ENCODE data around the gene ATRNL1. TPM values are rescaled to one million over a fixed set of nuclear protein-coding genes. Genes with fewer than 3 reads are reported as not detected.

Gene ATRNL1
- polyA plus RNA-seq, 4 donors: 0.78 to 1.1 TPM; not detected in 2

GRCh38 chr10:115949282-115949844 is 856.2 kb downstream of the ATRNL1 start:
- Histone ChIP-seq H3K36me3 (ENCODE audit: control insufficient read depth in 3 of 3, insufficient read depth in 2 of 3, low read depth in 1 of 3, low read length in 3 of 3) (no peaks in the 10 kb centered on the region), H3K4me1 (ENCODE audit: control insufficient read depth in 3 of 3, insufficient read depth in 2 of 3, low read depth in 1 of 3, low read length in 2 of 3) (no peaks in the 10 kb centered on the region), H3K27me3 (ENCODE audit: control insufficient read depth in 3 of 3, insufficient read depth in 3 of 3, low read length in 3 of 3) (no peaks in the 10 kb centered on the region), H3K4me3 (ENCODE audit: low read depth in 1 of 3, low read length in 3 of 3) (no peak overlapping the region), H3K9me3 (ENCODE audit: control insufficient read depth in 2 of 2, insufficient read depth in 1 of 2, low read depth in 1 of 2, low read length in 1 of 2) (no peaks in the 10 kb centered on the region), H3K27ac (ENCODE audit: low read depth in 1 of 3, low read length in 2 of 3) (no peak overlapping the region)
- 88 to 93% (median 91%) methylated on average over 9 of the region's 9 CpGs for WGBS, 3 donors
- no peak for DNase-seq
- FAIRE-seq: no peak

- Histone ChIP-seq H3K9me3 (ENCODE audit: control insufficient read depth in 2 of 2, insufficient read depth in 1 of 2, low read depth in 1 of 2, low read length in 1 of 2) (no peaks in the 10 kb centered on the region), H3K36me3 (ENCODE audit: control insufficient read depth in 3 of 3, insufficient read depth in 2 of 3, low read depth in 1 of 3, low read length in 3 of 3) (no peaks in the 10 kb centered on the region), H3K4me3 (ENCODE audit: low read depth in 1 of 3, low read length in 3 of 3) (no peak overlapping the region), H3K4me1 (ENCODE audit: control insufficient read depth in 3 of 3, insufficient read depth in 2 of 3, low read depth in 1 of 3, low read length in 2 of 3) (no peaks in the 10 kb centered on the region), H3K27ac (ENCODE audit: low read depth in 1 of 3, low read length in 2 of 3) (no peak overlapping the region), H3K27me3 (ENCODE audit: control insufficient read depth in 3 of 3, insufficient read depth in 3 of 3, low read length in 3 of 3) (no peaks in the 10 kb centered on the region)
- 76 to 89% (median 80%) methylated on average over 3 of the region's 3 CpGs for WGBS, 3 donors
- DNase-seq (no peak), FAIRE-seq (no peak)
These were observed 857.2 kb downstream of the ATRNL1 start for GRCh38 chr10:115950320-115950719.

GRCh38 chr10:115951242-115951641 is 858.1 kb downstream of the ATRNL1 start:
- DNase-seq (no peak), FAIRE-seq (no peak)
- H3K4me3 ChIP-seq (ENCODE audit: low read depth in 1 of 3, low read length in 3 of 3): no peak overlapping the region
- H3K36me3 ChIP-seq (ENCODE audit: control insufficient read depth in 3 of 3, insufficient read depth in 2 of 3, low read depth in 1 of 3, low read length in 3 of 3): no peaks in the 10 kb centered on the region
- WGBS, 3 donors: 49 to 59% (median 56%) methylated on average over 3 of the region's 3 CpGs
- no peaks in the 10 kb centered on the region for H3K4me1 ChIP-seq (ENCODE audit: control insufficient read depth in 3 of 3, insufficient read depth in 2 of 3, low read depth in 1 of 3, low read length in 2 of 3)
- no peaks in the 10 kb centered on the region for H3K9me3 ChIP-seq (ENCODE audit: control insufficient read depth in 2 of 2, insufficient read depth in 1 of 2, low read depth in 1 of 2, low read length in 1 of 2)
- H3K27ac ChIP-seq (ENCODE audit: low read depth in 1 of 3, low read length in 2 of 3): no peak overlapping the region
- no peaks in the 10 kb centered on the region for H3K27me3 ChIP-seq (ENCODE audit: control insufficient read depth in 3 of 3, insufficient read depth in 3 of 3, low read length in 3 of 3)

DNA sequence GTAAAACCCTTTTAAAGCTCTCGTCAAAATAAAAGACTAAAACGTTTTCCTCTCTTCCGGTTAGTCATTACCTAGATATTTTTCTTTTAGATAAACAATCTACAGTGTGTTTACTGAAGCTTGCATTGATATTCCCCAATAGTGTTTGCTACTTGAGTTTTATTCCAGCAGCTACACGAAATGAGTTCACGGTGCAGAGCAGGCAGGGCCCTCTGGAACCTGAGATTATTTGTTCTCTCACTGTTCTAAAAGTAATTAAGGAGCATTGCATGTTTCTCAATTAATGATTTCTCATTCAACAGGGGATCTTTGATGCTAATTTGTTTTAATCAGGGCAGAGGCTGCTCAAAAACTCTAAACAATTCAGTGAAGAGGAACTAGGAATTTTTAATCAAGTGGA is 860.1 kb downstream of the ATRNL1 start:
- DNase-seq (no peak), FAIRE-seq (no peak)
- H3K4me3 ChIP-seq (ENCODE audit: low read depth in 1 of 3, low read length in 3 of 3): no peak overlapping the region
- no peaks in the 10 kb centered on the region for H3K27me3 ChIP-seq (ENCODE audit: control insufficient read depth in 3 of 3, insufficient read depth in 3 of 3, low read length in 3 of 3)
- H3K9me3 ChIP-seq (ENCODE audit: control insufficient read depth in 2 of 2, insufficient read depth in 1 of 2, low read depth in 1 of 2, low read length in 1 of 2): no peaks in the 10 kb centered on the region
- WGBS, 3 donors: 40 to 53% (median 50%) methylated on average over 5 of the region's 5 CpGs
- no peak overlapping the region for H3K27ac ChIP-seq (ENCODE audit: low read depth in 1 of 3, low read length in 2 of 3)
- H3K4me1 ChIP-seq (ENCODE audit: control insufficient read depth in 3 of 3, insufficient read depth in 2 of 3, low read depth in 1 of 3, low read length in 2 of 3): no peaks in the 10 kb centered on the region
- H3K36me3 ChIP-seq (ENCODE audit: control insufficient read depth in 3 of 3, insufficient read depth in 2 of 3, low read depth in 1 of 3, low read length in 3 of 3): no peaks in the 10 kb centered on the region

GRCh38 chr10:115953968-115954367 is 860.8 kb downstream of the ATRNL1 start:
- FAIRE-seq: no peak
- WGBS, 3 donors: 41 to 64% (median 55%) methylated on average over 7 of the region's 7 CpGs
- H3K4me3 ChIP-seq (ENCODE audit: low read depth in 1 of 3, low read length in 3 of 3): no peak overlapping the region

GRCh38 chr10:115956225-115957011 is 863.3 kb downstream of the ATRNL1 start:
- H3K27ac ChIP-seq (ENCODE audit: low read depth in 1 of 3, low read length in 2 of 3): no peak overlapping the region
- no peak overlapping the region for H3K4me3 ChIP-seq (ENCODE audit: low read depth in 1 of 3, low read length in 3 of 3)
- 79 to 86% (median 83%) methylated on average over 5 of the region's 5 CpGs for WGBS, 3 donors
- H3K9me3 ChIP-seq (ENCODE audit: control insufficient read depth in 2 of 2, insufficient read depth in 1 of 2, low read depth in 1 of 2, low read length in 1 of 2): no peaks in the 10 kb centered on the region
- no peaks in the 10 kb centered on the region for H3K36me3 ChIP-seq (ENCODE audit: control insufficient read depth in 3 of 3, insufficient read depth in 2 of 3, low read depth in 1 of 3, low read length in 3 of 3)
- no peaks in the 10 kb centered on the region for H3K27me3 ChIP-seq (ENCODE audit: control insufficient read depth in 3 of 3, insufficient read depth in 3 of 3, low read length in 3 of 3)
- no peaks in the 10 kb centered on the region for H3K4me1 ChIP-seq (ENCODE audit: control insufficient read depth in 3 of 3, insufficient read depth in 2 of 3, low read depth in 1 of 3, low read length in 2 of 3)
- no peak for FAIRE-seq
- DNase-seq: no peak

More at GRCh38 chr10:115953968-115954367, 860.8 kb downstream of the ATRNL1 start:
- Histone ChIP-seq H3K9me3 (ENCODE audit: control insufficient read depth in 2 of 2, insufficient read depth in 1 of 2, low read depth in 1 of 2, low read length in 1 of 2) (no peaks in the 10 kb centered on the region), H3K36me3 (ENCODE audit: control insufficient read depth in 3 of 3, insufficient read depth in 2 of 3, low read depth in 1 of 3, low read length in 3 of 3) (no peaks in the 10 kb centered on the region), H3K27ac (ENCODE audit: low read depth in 1 of 3, low read length in 2 of 3) (no peak overlapping the region), H3K27me3 (ENCODE audit: control insufficient read depth in 3 of 3, insufficient read depth in 3 of 3, low read length in 3 of 3) (no peaks in the 10 kb centered on the region), H3K4me1 (ENCODE audit: control insufficient read depth in 3 of 3, insufficient read depth in 2 of 3, low read depth in 1 of 3, low read length in 2 of 3) (no peaks in the 10 kb centered on the region)
- DNase-seq: no peak

DNA sequence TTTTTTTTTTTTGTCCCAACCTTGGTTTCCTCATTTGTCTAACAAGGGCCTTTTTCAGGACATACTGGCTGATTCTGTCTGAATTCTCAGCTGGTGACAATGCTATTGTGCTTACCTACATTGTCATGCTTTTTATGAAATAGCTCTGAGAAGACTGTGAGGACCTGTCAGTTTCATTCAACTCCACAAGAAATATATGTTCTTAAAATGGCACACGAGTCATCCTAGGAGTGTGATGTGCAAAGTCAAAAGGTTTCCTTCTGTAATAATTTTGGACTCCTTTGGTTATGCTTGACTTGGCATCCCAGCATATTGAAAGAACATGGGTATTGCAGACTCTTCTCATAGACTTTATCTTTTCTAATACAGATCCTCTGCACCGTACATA is 863.8 kb downstream of the ATRNL1 start:
- Histone ChIP-seq H3K4me1 (ENCODE audit: control insufficient read depth in 3 of 3, insufficient read depth in 2 of 3, low read depth in 1 of 3, low read length in 2 of 3) (no peaks in the 10 kb centered on the region), H3K27ac (ENCODE audit: low read depth in 1 of 3, low read length in 2 of 3) (no peak overlapping the region), H3K36me3 (ENCODE audit: control insufficient read depth in 3 of 3, insufficient read depth in 2 of 3, low read depth in 1 of 3, low read length in 3 of 3) (no peaks in the 10 kb centered on the region), H3K4me3 (ENCODE audit: low read depth in 1 of 3, low read length in 3 of 3) (no peak overlapping the region), H3K9me3 (ENCODE audit: control insufficient read depth in 2 of 2, insufficient read depth in 1 of 2, low read depth in 1 of 2, low read length in 1 of 2) (no peaks in the 10 kb centered on the region), H3K27me3 (ENCODE audit: control insufficient read depth in 3 of 3, insufficient read depth in 3 of 3, low read length in 3 of 3) (no peaks in the 10 kb centered on the region)
- FAIRE-seq: no peak
- DNase-seq: no peak
- 80 to 91% (median 89%) methylated on average over 2 of the region's 2 CpGs for WGBS, 3 donors

DNA sequence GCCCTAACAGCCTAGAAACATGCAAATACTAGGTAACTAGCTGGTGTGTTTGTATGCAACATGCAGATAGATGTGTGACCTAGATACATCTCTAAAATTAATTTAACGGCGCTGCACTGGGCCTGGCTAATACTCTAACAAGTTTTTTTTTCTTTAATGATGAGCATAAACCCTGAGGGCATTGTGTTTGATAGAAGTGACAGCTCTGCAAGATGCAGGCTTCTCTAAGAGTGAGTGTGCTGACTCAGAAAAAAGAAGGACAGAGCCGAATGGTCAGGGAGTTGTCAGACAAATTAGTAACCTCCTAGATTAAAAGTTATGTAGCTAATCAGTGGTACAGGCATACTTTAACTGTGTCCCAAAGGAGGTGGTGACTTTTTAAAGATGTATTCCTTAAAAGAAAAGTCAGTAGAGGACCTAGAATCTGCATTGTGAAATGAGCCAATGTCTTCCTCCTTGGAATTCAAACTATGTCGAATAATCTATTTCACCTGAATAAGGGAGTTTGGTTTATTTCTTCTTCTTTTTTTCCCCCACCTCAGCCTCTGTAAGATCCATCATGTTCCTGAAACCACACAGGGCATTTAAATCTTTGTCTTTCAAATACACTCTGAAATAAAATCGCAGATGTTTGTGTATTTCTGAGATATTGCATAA is 864.7 kb downstream of the ATRNL1 start:
- WGBS, 3 donors: 85 to 89% (median 87%) methylated on average over 5 of the region's 5 CpGs
- Histone ChIP-seq H3K9me3 (ENCODE audit: control insufficient read depth in 2 of 2, insufficient read depth in 1 of 2, low read depth in 1 of 2, low read length in 1 of 2) (no peaks in the 10 kb centered on the region), H3K27ac (ENCODE audit: low read depth in 1 of 3, low read length in 2 of 3) (no peak overlapping the region), H3K27me3 (ENCODE audit: control insufficient read depth in 3 of 3, insufficient read depth in 3 of 3, low read length in 3 of 3) (no peaks in the 10 kb centered on the region), H3K36me3 (ENCODE audit: control insufficient read depth in 3 of 3, insufficient read depth in 2 of 3, low read depth in 1 of 3, low read length in 3 of 3) (no peaks in the 10 kb centered on the region), H3K4me1 (ENCODE audit: control insufficient read depth in 3 of 3, insufficient read depth in 2 of 3, low read depth in 1 of 3, low read length in 2 of 3) (no peaks in the 10 kb centered on the region), H3K4me3 (ENCODE audit: low read depth in 1 of 3, low read length in 3 of 3) (no peak overlapping the region)
- DNase-seq (no peak), FAIRE-seq (no peak)
